ENCODE data around the gene ZBED5.

ZBED5 gene

GRCh38 chr11:10872097-10872496 lies 14.2 kb upstream of the ZBED5 start:
- Mint-ChIP-seq H3K27ac (no peak overlapping the region), H3K4me1 (peaks cover 15% of the 10 kb centered on the region), H3K9me3 (peaks cover 44% of the 10 kb centered on the region), H3K4me3 (no peak overlapping the region), H3K27me3 (ENCODE audit: low read depth) (peaks cover 7% of the 10 kb centered on the region), H3K36me3 (ENCODE audit: low read depth) (peaks cover 59% of the 10 kb centered on the region)
- TF ChIP-seq CTCF (IDR thresholded peaks at IDR 0.05; ENCODE audit: unreplicated experiment in 3 of 3) = no peak

GRCh38 chr11:10868352-10868751 lies 10.5 kb upstream of the ZBED5 start:
- peaks cover 16% of the 10 kb centered on the region for H3K4me1 Mint-ChIP-seq
- no peak overlapping the region for H3K27ac Mint-ChIP-seq
- H3K36me3 Mint-ChIP-seq (ENCODE audit: low read depth) = peaks cover 23% of the 10 kb centered on the region
- H3K9me3 Mint-ChIP-seq = peaks cover 21% of the 10 kb centered on the region
- H3K4me3 Mint-ChIP-seq = no peak overlapping the region
- H3K27me3 Mint-ChIP-seq (ENCODE audit: low read depth) = peaks cover 4% of the 10 kb centered on the region
- no peak for TF ChIP-seq CTCF (IDR thresholded peaks at IDR 0.05; ENCODE audit: unreplicated experiment in 3 of 3)

- H3K9me3 Mint-ChIP-seq = peaks cover 7% of the 10 kb centered on the region
- H3K36me3 Mint-ChIP-seq (ENCODE audit: low read depth) = peaks cover 10% of the 10 kb centered on the region
- no peak for TF ChIP-seq CTCF (IDR thresholded peaks at IDR 0.05; ENCODE audit: unreplicated experiment in 3 of 3)
- peak overlapping the region; percentile 5 to 22 (median 22) for H3K27ac Mint-ChIP-seq
- H3K27me3 Mint-ChIP-seq (ENCODE audit: low read depth) = no peaks in the 10 kb centered on the region
- peaks cover 26% of the 10 kb centered on the region for H3K4me1 Mint-ChIP-seq
- no peak overlapping the region for H3K4me3 Mint-ChIP-seq
Measured at GRCh38 chr11:10866893-10867331, 9.1 kb upstream of the ZBED5 start.

- Mint-ChIP-seq H3K27ac (no peak overlapping the region), H3K9me3 (no peaks in the 10 kb centered on the region), H3K4me3 (no peak overlapping the region), H3K27me3 (ENCODE audit: low read depth) (no peaks in the 10 kb centered on the region), H3K36me3 (ENCODE audit: low read depth) (no peaks in the 10 kb centered on the region), H3K4me1 (peaks cover 31% of the 10 kb centered on the region)
- no peak for TF ChIP-seq CTCF (IDR thresholded peaks at IDR 0.05; ENCODE audit: unreplicated experiment in 3 of 3)
Measured at GRCh38 chr11:10865837-10866270, 8.0 kb upstream of the ZBED5 start.

GRCh38 chr11:10864688-10865087 lies 6.8 kb upstream of the ZBED5 start:
- no peak for TF ChIP-seq CTCF (IDR thresholded peaks at IDR 0.05; ENCODE audit: unreplicated experiment in 3 of 3)
- Mint-ChIP-seq H3K27me3 (ENCODE audit: low read depth) (no peaks in the 10 kb centered on the region), H3K4me1 (peaks cover 39% of the 10 kb centered on the region), H3K36me3 (ENCODE audit: low read depth) (no peaks in the 10 kb centered on the region), H3K9me3 (no peaks in the 10 kb centered on the region), H3K27ac (peak overlapping the region; percentile 24 to 41 (median 30)), H3K4me3 (no peak overlapping the region)

- no peak for TF ChIP-seq CTCF (IDR thresholded peaks at IDR 0.05; ENCODE audit: unreplicated experiment in 3 of 3)
- Mint-ChIP-seq H3K36me3 (ENCODE audit: low read depth) (no peaks in the 10 kb centered on the region), H3K27ac (peak overlapping the region; percentile 19 to 78 (median 68)), H3K4me1 (peaks cover 45% of the 10 kb centered on the region), H3K4me3 (peak overlapping the region in 2 of 3 experiments; percentile 26 to 53), H3K9me3 (no peaks in the 10 kb centered on the region), H3K27me3 (ENCODE audit: low read depth) (no peaks in the 10 kb centered on the region)
Measured at GRCh38 chr11:10862446-10862845, 4.6 kb upstream of the ZBED5 start.
